Astrocyte of the spinal cord (primary cell): ENCODE data around the gene FOXB2.
"Not testable (repeated sequence)": the region's sequence is repeated elsewhere in the genome, so short reads cannot be mapped to it uniquely, and the experiment has no call there.

Experiments
- DNase-seq: peaks from one replicate; pipeline ENCODE4 v3.0.0; 2011; ENCODE audit warnings: low read depth, low spot score
- H3K4me3 ChIP-seq: 2 replicates; pipeline ENCODE4 v1.5.1; 2011; ENCODE audit warnings: low read depth, mild to moderate bottlenecking, low read length, moderate library complexity
- CTCF ChIP-seq: IDR thresholded peaks from 2 replicates; pipeline ENCODE4 v1.5.1; 2012; ENCODE audit warnings: low read depth, mild to moderate bottlenecking, low read length, inconsistent platforms
- in situ Hi-C: cut with HindIII; loops from 2 replicates; pipeline ENCODE4 v1.10.0; 2017; ENCODE audit warnings: low sequenced_read_pairs

FOXB2 gene

GRCh38 chr9:77019236-77019925, at the start of gene FOXB2:
FOXB2 (plus strand) TSS chr9:77019655; CDS start chr9:77019655, 0 bp downstream.
- in situ Hi-C loops, result no loop called here
- no peak for TF ChIP-seq CTCF
- no peak within 1 kb of the TSS for H3K4me3 ChIP-seq
- DNase-seq, result no peak

- no peak overlapping the region for H3K4me3 ChIP-seq
- no peak for DNase-seq
- in situ Hi-C loops, result no loop called here
Observed at GRCh38 chr9:76969716-76970115, 49.7 kb upstream of the FOXB2 start.

GRCh38 chr9:76978831-76979230, 40.6 kb upstream of the FOXB2 start:
- in situ Hi-C loops, DNase-seq, H3K4me3 ChIP-seq: not testable (repeated sequence)

More at GRCh38 chr9:76969716-76970115, 49.7 kb upstream of the FOXB2 start:
- TF ChIP-seq CTCF, result no peak

- H3K4me3 ChIP-seq, result no peak overlapping the region
- no peak for DNase-seq
- TF ChIP-seq CTCF, result no peak
- in situ Hi-C loops, result no loop called here
Observed at GRCh38 chr9:76980566-76980965, 38.9 kb upstream of the FOXB2 start.

GRCh38 chr9:76984486-76984885, 35.0 kb upstream of the FOXB2 start:
- DNase-seq, result no peak
- in situ Hi-C loops, result no loop called here
- no peak for TF ChIP-seq CTCF
- H3K4me3 ChIP-seq, result no peak overlapping the region

- DNase-seq, result no peak
- in situ Hi-C loops, result no loop called here
- H3K4me3 ChIP-seq, result no peak overlapping the region
- no peak for TF ChIP-seq CTCF
Observed at GRCh38 chr9:76985581-76985980, 33.9 kb upstream of the FOXB2 start.

- peak; percentile 43 for DNase-seq
Observed at GRCh38 chr9:76987594-76988200, 31.8 kb upstream of the FOXB2 start.

More at GRCh38 chr9:76987594-76988200, 31.8 kb upstream of the FOXB2 start:
- in situ Hi-C loops, result no loop called here
- H3K4me3 ChIP-seq, result no peak overlapping the region
- TF ChIP-seq CTCF, result peak; percentile 57
